Activated CD8-positive, alpha-beta T cell treated with anti-CD3 and anti-CD28 coated beads for 36 hours (primary cell): ENCODE results near the gene SYT1. TPM values are rescaled to one million over a fixed set of nuclear protein-coding genes. Genes with fewer than 3 reads are reported as not detected.

ENCODE experiments used
- ATAC-seq: fragments of 200-7000 bp; cut with Tn5 transposase; one replicate; pipeline ENCODE4 v1.10.0; 2021; ENCODE audit warnings: mild to moderate bottlenecking, moderate library complexity
- CTCF ChIA-PET: fragments of 350-600 bp; sonication (Branson Sonifier 250); formaldehyde crosslinking; loops from one replicate; lab custom pipeline; 2021; ENCODE audit warnings: antibody characterized with exemption; lab: Charles Lee
- POLR2A ChIA-PET: fragments of 350-600 bp; sonication (Branson Sonifier 250); formaldehyde crosslinking; loops from one replicate; lab custom pipeline; 2021; ENCODE audit warnings: antibody characterized with exemption; lab: Charles Lee
- DNase-seq: peaks from one replicate; pipeline ENCODE4 v3.0.0-alpha.2; 2020
- H3K27ac Mint-ChIP-seq: one replicate; pipeline ENCODE4 v1.8.0; 2021; ENCODE audit warnings: mild to moderate bottlenecking, mixed read lengths
- H3K27me3 Mint-ChIP-seq: one replicate; pipeline ENCODE4 v1.8.0; 2021; ENCODE audit warnings: mixed read lengths
- H3K36me3 Mint-ChIP-seq: one replicate; pipeline ENCODE4 v1.8.0; 2021; ENCODE audit warnings: low read depth, mixed read lengths
- H3K4me1 Mint-ChIP-seq: one replicate; pipeline ENCODE4 v1.8.0; 2021; ENCODE audit warnings: low read depth, mixed read lengths
- H3K4me3 Mint-ChIP-seq: one replicate; pipeline ENCODE4 v1.8.0; 2021; ENCODE audit warnings: mild to moderate bottlenecking, moderate library complexity, mixed read lengths
- H3K9me3 Mint-ChIP-seq: one replicate; pipeline ENCODE4 v1.8.0; 2021; ENCODE audit warnings: mixed read lengths
- CTCF ChIP-seq: fragments of 200-600 bp; IDR thresholded peaks from one replicate; pipeline ENCODE4 v1.8.0; 2022; ENCODE audit warnings: antibody characterized with exemption, mild to moderate bottlenecking
- intact Hi-C: fragments of 100-400 bp; cut with micrococcal nuclease; formaldehyde crosslinking; loops from one replicate; pipeline ENCODE4 v1.10.0; 2022
- total RNA-seq, 2 experiments: library from RNA; stranded (reverse); gene quantifications; one replicate each; pipeline ENCODE4 v1.2.3, GENCODE V29; 2021

SYT1 gene
- total RNA-seq, 2 experiments from 2014 or later: not detected

- Mint-ChIP-seq H3K4me1 (no peaks in the 10 kb centered on the region), H3K4me3 (no peak overlapping the region), H3K36me3 (no peaks in the 10 kb centered on the region), H3K27me3 (no peaks in the 10 kb centered on the region), H3K9me3 (no peaks in the 10 kb centered on the region), H3K27ac (no peak overlapping the region)
- ChIA-PET POLR2A (no interaction called here), CTCF (no interaction called here)
- no peak for TF ChIP-seq CTCF
- intact Hi-C loops: no loop called here
- ATAC-seq: no peak
- DNase-seq: no peak
These were observed 52.4 kb downstream of the SYT1 start for GRCh38 chr12:78916845-78917480.

GRCh38 chr12:78917513-78917912 is 52.9 kb downstream of the SYT1 start:
- TF ChIP-seq CTCF: no peak
- no peak for ATAC-seq
- ChIA-PET POLR2A (no interaction called here), CTCF (no interaction called here)
- Mint-ChIP-seq H3K27ac (no peak overlapping the region), H3K27me3 (no peaks in the 10 kb centered on the region), H3K4me3 (no peak overlapping the region), H3K4me1 (no peaks in the 10 kb centered on the region), H3K9me3 (no peaks in the 10 kb centered on the region), H3K36me3 (no peaks in the 10 kb centered on the region)
- intact Hi-C loops: no loop called here
- no peak for DNase-seq

- intact Hi-C loops: no loop called here
- Mint-ChIP-seq H3K27ac (no peak overlapping the region), H3K4me1 (no peaks in the 10 kb centered on the region), H3K27me3 (no peaks in the 10 kb centered on the region), H3K9me3 (no peaks in the 10 kb centered on the region), H3K36me3 (no peaks in the 10 kb centered on the region), H3K4me3 (no peak overlapping the region)
- ChIA-PET CTCF (no interaction called here), POLR2A (no interaction called here)
- no peak for ATAC-seq
- no peak for TF ChIP-seq CTCF
- DNase-seq: no peak
These were observed 53.7 kb downstream of the SYT1 start for GRCh38 chr12:78918268-78918667.

- Mint-ChIP-seq H3K9me3 (peaks cover 3% of the 10 kb centered on the region), H3K4me1 (no peaks in the 10 kb centered on the region), H3K27me3 (no peaks in the 10 kb centered on the region), H3K36me3 (no peaks in the 10 kb centered on the region), H3K4me3 (no peak overlapping the region), H3K27ac (no peak overlapping the region)
- DNase-seq (no peak), ATAC-seq (no peak)
- ChIA-PET POLR2A (no interaction called here), CTCF (no interaction called here)
- intact Hi-C loops: no loop called here
- no peak for TF ChIP-seq CTCF
These were observed 63.9 kb downstream of the SYT1 start for GRCh38 chr12:78928200-78929074.

- CTCF ChIA-PET: no interaction called here
- H3K36me3 Mint-ChIP-seq: no peaks in the 10 kb centered on the region
These were observed 64.5 kb downstream of the SYT1 start for GRCh38 chr12:78929075-78929418.

More at GRCh38 chr12:78929075-78929418, 64.5 kb downstream of the SYT1 start:
- intact Hi-C loops: no loop called here
- H3K4me1 Mint-ChIP-seq: no peaks in the 10 kb centered on the region
- ATAC-seq (no peak), DNase-seq (no peak)
- POLR2A ChIA-PET: no interaction called here
- peaks cover 4% of the 10 kb centered on the region for H3K9me3 Mint-ChIP-seq
- no peaks in the 10 kb centered on the region for H3K27me3 Mint-ChIP-seq
- no peak overlapping the region for H3K27ac Mint-ChIP-seq
- no peak overlapping the region for H3K4me3 Mint-ChIP-seq
- no peak for TF ChIP-seq CTCF
